Measurements from ENCODE around the gene EBI3. TPM values are rescaled to one million over a fixed set of nuclear protein-coding genes. Genes with fewer than 3 reads are reported as not detected.

The EBI3 gene
- total and polyA plus RNA-seq, 11 donors = 0.27 to 5.6 (median 0.88) TPM

DNA sequence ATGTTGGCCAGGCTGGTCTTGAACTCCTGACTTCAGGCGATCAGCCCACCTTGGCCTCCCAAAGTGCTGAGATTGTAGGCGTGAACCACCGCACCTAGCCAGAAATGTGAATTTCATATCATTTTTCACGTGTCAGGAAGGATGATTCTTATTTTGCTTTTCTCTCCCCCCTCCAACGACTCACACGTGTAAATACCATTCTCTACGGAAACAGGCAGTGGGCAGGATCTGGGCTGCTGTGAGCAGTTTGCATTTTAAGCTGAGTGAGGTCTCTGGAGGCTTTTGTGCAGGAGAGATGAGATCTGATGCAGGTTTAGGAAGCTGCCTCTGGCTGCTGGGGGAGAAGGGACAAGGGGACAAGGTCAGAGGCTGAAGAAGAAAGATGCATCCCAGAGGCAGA, 35.0 kb upstream of the EBI3 start:
- H3K4me1 ChIP-seq = peaks cover 0 to 7% (median 0%) of the 10 kb centered on the region in 12 donors
- ATAC-seq = no peak
- H3K4me3 ChIP-seq = no peak overlapping the region
- no peak overlapping the region for H3K27ac ChIP-seq
- H3K27me3 ChIP-seq = peaks cover 22 to 72% (median 45%) of the 10 kb centered on the region in 9 donors
- 45 to 57% (median 47%) methylated on average over 7 of the region's 7 CpGs for WGBS, 4 donors
- intact Hi-C loops (cut with DNase I) = no loop called here
- no peaks in the 10 kb centered on the region for H3K9me3 ChIP-seq
- no peaks in the 10 kb centered on the region for H3K36me3 ChIP-seq
- DNase-seq = no peak
- TF ChIP-seq, protein P1, sequence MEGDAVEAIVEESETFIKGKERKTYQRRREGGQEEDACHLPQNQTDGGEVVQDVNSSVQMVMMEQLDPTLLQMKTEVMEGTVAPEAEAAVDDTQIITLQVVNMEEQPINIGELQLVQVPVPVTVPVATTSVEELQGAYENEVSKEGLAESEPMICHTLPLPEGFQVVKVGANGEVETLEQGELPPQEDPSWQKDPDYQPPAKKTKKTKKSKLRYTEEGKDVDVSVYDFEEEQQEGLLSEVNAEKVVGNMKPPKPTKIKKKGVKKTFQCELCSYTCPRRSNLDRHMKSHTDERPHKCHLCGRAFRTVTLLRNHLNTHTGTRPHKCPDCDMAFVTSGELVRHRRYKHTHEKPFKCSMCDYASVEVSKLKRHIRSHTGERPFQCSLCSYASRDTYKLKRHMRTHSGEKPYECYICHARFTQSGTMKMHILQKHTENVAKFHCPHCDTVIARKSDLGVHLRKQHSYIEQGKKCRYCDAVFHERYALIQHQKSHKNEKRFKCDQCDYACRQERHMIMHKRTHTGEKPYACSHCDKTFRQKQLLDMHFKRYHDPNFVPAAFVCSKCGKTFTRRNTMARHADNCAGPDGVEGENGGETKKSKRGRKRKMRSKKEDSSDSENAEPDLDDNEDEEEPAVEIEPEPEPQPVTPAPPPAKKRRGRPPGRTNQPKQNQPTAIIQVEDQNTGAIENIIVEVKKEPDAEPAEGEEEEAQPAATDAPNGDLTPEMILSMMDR (IDR thresholded peaks at IDR 0.05) = no peak
- no peak for TF ChIP-seq POLR2A (IDR thresholded peaks at IDR 0.05)

DNA sequence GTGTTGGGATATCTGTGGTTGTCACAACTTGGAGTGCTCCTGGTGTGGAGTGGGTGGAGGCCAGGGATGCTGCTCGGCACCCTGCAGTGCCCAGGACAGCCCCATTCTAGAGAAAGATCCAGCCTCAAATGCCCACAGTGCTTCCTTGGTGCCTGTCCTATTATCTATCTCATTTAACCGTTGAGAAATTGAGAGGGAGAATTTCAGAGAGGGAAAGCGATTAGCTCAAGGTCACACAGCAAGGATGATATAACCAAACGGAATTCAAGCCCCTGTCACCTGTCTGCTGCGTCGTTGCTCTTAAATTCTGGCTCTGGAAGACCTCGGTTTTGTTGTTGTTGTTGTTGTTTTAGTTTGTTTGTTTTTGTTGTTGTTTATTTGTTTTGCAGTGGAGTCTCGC, 33.3 kb upstream of the EBI3 start:
- H3K27ac ChIP-seq = no peak overlapping the region
- peaks cover 0 to 7% (median 0%) of the 10 kb centered on the region in 12 donors for H3K4me1 ChIP-seq
- 79 to 84% (median 81%) methylated on average over 8 of the region's 8 CpGs for WGBS, 4 donors
- no peak overlapping the region for H3K4me3 ChIP-seq
- TF ChIP-seq, protein P1 (IDR thresholded peaks at IDR 0.05) = no peak
- TF ChIP-seq POLR2A (IDR thresholded peaks at IDR 0.05) = no peak
- H3K27me3 ChIP-seq = peaks cover 22 to 81% (median 50%) of the 10 kb centered on the region in 9 donors
- DNase-seq (no peak), ATAC-seq (no peak)
- H3K9me3 ChIP-seq = no peaks in the 10 kb centered on the region
- H3K36me3 ChIP-seq = no peaks in the 10 kb centered on the region
- intact Hi-C loops (cut with DNase I) = no loop called here

- Histone ChIP-seq H3K4me3 (no peak overlapping the region), H3K9me3 (no peaks in the 10 kb centered on the region), H3K36me3 (no peaks in the 10 kb centered on the region), H3K27ac (no peak overlapping the region), H3K4me1 (peaks cover 0 to 7% (median 0%) of the 10 kb centered on the region in 12 donors), H3K27me3 (peaks cover 22 to 81% (median 50%) of the 10 kb centered on the region in 9 donors)
- WGBS, 4 donors = 79 to 81% (median 79%) methylated on average over 20 to 22 of the region's 22 CpGs
- DNase-seq = no peak
- intact Hi-C loops (cut with DNase I) = no loop called here
- no peak for ATAC-seq
- TF ChIP-seq, protein P1 (IDR thresholded peaks at IDR 0.05) = no peak
- no peak for TF ChIP-seq POLR2A (IDR thresholded peaks at IDR 0.05)
These were observed 32.7 kb upstream of the EBI3 start for GRCh38 chr19:4196587-4197148.

- H3K27me3 ChIP-seq = peaks cover 22 to 77% (median 50%) of the 10 kb centered on the region in 9 donors
- no peaks in the 10 kb centered on the region for H3K9me3 ChIP-seq
- DNase-seq (no peak), ATAC-seq (no peak)
- WGBS, 4 donors = 83 to 86% (median 85%) methylated on average over 5 of the region's 5 CpGs
- H3K27ac ChIP-seq = no peak overlapping the region
- TF ChIP-seq POLR2A (IDR thresholded peaks at IDR 0.05) = no peak
- TF ChIP-seq, protein P1 (IDR thresholded peaks at IDR 0.05) = no peak
- intact Hi-C loops (cut with DNase I) = no loop called here
- H3K36me3 ChIP-seq = no peaks in the 10 kb centered on the region
- H3K4me3 ChIP-seq = no peak overlapping the region
- H3K4me1 ChIP-seq = peaks cover 0 to 7% (median 0%) of the 10 kb centered on the region in 12 donors
These were observed 32.1 kb upstream of the EBI3 start for GRCh38 chr19:4197228-4197624.

Data from heart left ventricle (tissue), 16 donors.